Prostate gland (tissue), 2 donors: ENCODE results near the gene FTL. TPM values are rescaled to one million over a fixed set of nuclear protein-coding genes. Genes with fewer than 3 reads are reported as not detected.
"Not testable (repeated sequence)": the region's sequence is repeated elsewhere in the genome, so short reads cannot be mapped to it uniquely, and the experiment has no call there.

ENCODE experiments used
- DNase-seq: peaks from one replicate; pipeline ENCODE4 v3.0.0-alpha.2; 2019; ENCODE audit warnings: low spot score
- H3K27ac ChIP-seq, 2 donors: fragments of 200-600 bp; sonication (generic); 2 replicates each; pipeline ENCODE4 v1.5.1; 2017 to 2019
- H3K27me3 ChIP-seq: fragments of 200-600 bp; sonication (generic); replicated peaks from 2 replicates; pipeline ENCODE4 v1.5.1; 2019; ENCODE audit not compliant: insufficient read depth
- H3K36me3 ChIP-seq, 2 donors: fragments of 200-600 bp; sonication (generic); 1 replicate in 1 of 2; 2 replicates in 1 of 2; pipeline versions ENCODE4 v1.5.1 to v1.8.1; 2017 to 2019
- H3K4me1 ChIP-seq: fragments of 200-600 bp; sonication (generic); replicated peaks from 2 replicates; pipeline ENCODE4 v1.5.1; 2019
- H3K4me3 ChIP-seq, 2 donors: fragments of 200-600 bp; sonication (generic); 2 replicates each; pipeline ENCODE4 v1.5.1; 2017 to 2019
- H3K9me3 ChIP-seq: fragments of 200-600 bp; sonication (generic); 2 replicates; pipeline ENCODE4 v1.5.1; 2017
- CTCF ChIP-seq, 4 experiments: fragments of 200-600 bp in 2 of 4; fragments of 450-650 bp in 2 of 4; sonication (generic) in 2 of 4; IDR thresholded peaks; 1 replicate in 3 of 4; 2 replicates in 1 of 4; pipeline ENCODE4 v1.5.1; 2016 to 2019; ENCODE audit warnings: antibody characterized with exemption in 4 of 4, mild to moderate bottlenecking in 2 of 4, moderate library complexity in 2 of 4
- POLR2A ChIP-seq: fragments of 450-650 bp; IDR thresholded peaks from one replicate; pipeline ENCODE4 v1.6.1; 2016; ENCODE audit warnings: antibody characterized with exemption, mild to moderate bottlenecking
- POLR2AphosphoS5 ChIP-seq: sonication (generic); formaldehyde crosslinking; IDR thresholded peaks from one replicate; pipeline ENCODE4 v1.6.1; 2017; ENCODE audit warnings: antibody characterized with exemption
- WGBS: methylation state at CpG from one replicate; pipeline ENCODE4 v1.1.5; 2018; 5-methylcytosine and 5-hydroxymethylcytosine counted together
- intact Hi-C: fragments of 100-400 bp; cut with DNase I; formaldehyde crosslinking; loops from one replicate; pipeline ENCODE4 v1.14.2; 2022
- total RNA-seq, 2 donors: library from RNA; depleted of rRNA; stranded (reverse); fragments of >200 nt; gene quantifications; one replicate each; pipeline ENCODE4 v1.1.0, GENCODE V29; 2016

The FTL gene
- total RNA-seq, 2 donors from 2014 or later = 1,764 to 2,124 TPM

- WGBS = 88% methylated on average over 9 of the region's 12 CpGs
- H3K36me3 ChIP-seq = no peaks in the 10 kb centered on the region
- no peaks in the 10 kb centered on the region for H3K4me1 ChIP-seq
- DNase-seq = no peak
- H3K4me3 ChIP-seq = no peak overlapping the region
- H3K27ac ChIP-seq = no peak overlapping the region
- no peaks in the 10 kb centered on the region for H3K27me3 ChIP-seq
- intact Hi-C loops = no loop called here
- TF ChIP-seq POLR2A = no peak
- TF ChIP-seq CTCF (IDR thresholded peaks at IDR 0.05) = no peak
- no peak for TF ChIP-seq POLR2AphosphoS5
- no peaks in the 10 kb centered on the region for H3K9me3 ChIP-seq
Observed at GRCh38 chr19:48921721-48922500, 43.2 kb upstream of the FTL start.

- no peak for TF ChIP-seq CTCF (IDR thresholded peaks at IDR 0.05)
- TF ChIP-seq POLR2AphosphoS5 = no peak
- no peak for TF ChIP-seq POLR2A
- H3K36me3 ChIP-seq = no peaks in the 10 kb centered on the region
- H3K4me1 ChIP-seq = no peaks in the 10 kb centered on the region
- H3K27me3 ChIP-seq = no peaks in the 10 kb centered on the region
- H3K4me3 ChIP-seq = no peak overlapping the region
- 86% methylated on average over 18 of the region's 18 CpGs for WGBS
- no peaks in the 10 kb centered on the region for H3K9me3 ChIP-seq
- peak overlapping the region in 1 of 2 donors; percentile 19 for H3K27ac ChIP-seq
- DNase-seq = no peak
- intact Hi-C loops = no loop called here
Observed at GRCh38 chr19:48922548-48923490, 42.3 kb upstream of the FTL start.

- intact Hi-C loops = no loop called here
Observed at GRCh38 chr19:48925240-48925843, 39.8 kb upstream of the FTL start.

GRCh38 chr19:48925890-48926289 is 39.2 kb upstream of the FTL start:
- WGBS = 85% methylated on average over 8 of the region's 8 CpGs
- H3K4me1 ChIP-seq, DNase-seq, H3K4me3 ChIP-seq, H3K27me3 ChIP-seq, H3K36me3 ChIP-seq, H3K9me3 ChIP-seq, intact Hi-C loops: not testable (repeated sequence)
- H3K27ac ChIP-seq = peak overlapping the region in 1 of 2 donors; percentile 73

More at GRCh38 chr19:48925240-48925843, 39.8 kb upstream of the FTL start:
- no peak for TF ChIP-seq POLR2AphosphoS5
- TF ChIP-seq POLR2A = no peak
- TF ChIP-seq CTCF (IDR thresholded peaks at IDR 0.05) = no peak
- WGBS = 86% methylated on average over 11 of the region's 11 CpGs
- no peak for DNase-seq
- no peaks in the 10 kb centered on the region for H3K36me3 ChIP-seq
- no peak overlapping the region for H3K27ac ChIP-seq
- no peaks in the 10 kb centered on the region for H3K9me3 ChIP-seq
- H3K4me1 ChIP-seq = no peaks in the 10 kb centered on the region
- H3K4me3 ChIP-seq = no peak overlapping the region
- H3K27me3 ChIP-seq = no peaks in the 10 kb centered on the region

- intact Hi-C loops = no loop called here
- Histone ChIP-seq H3K4me1 (no peaks in the 10 kb centered on the region), H3K36me3 (no peaks in the 10 kb centered on the region), H3K27me3 (no peaks in the 10 kb centered on the region), H3K27ac (peak overlapping the region; percentile 65 to 73), H3K4me3 (no peak overlapping the region), H3K9me3 (no peaks in the 10 kb centered on the region)
- WGBS = 9% methylated on average over 10 of the region's 10 CpGs
- no peak for TF ChIP-seq CTCF (IDR thresholded peaks at IDR 0.05)
- TF ChIP-seq POLR2A = peak; percentile 18
- TF ChIP-seq POLR2AphosphoS5 = peak; percentile 94
- DNase-seq = peak; percentile 90
Observed at GRCh38 chr19:48926909-48927308, 38.2 kb upstream of the FTL start.

- H3K36me3 ChIP-seq, H3K27me3 ChIP-seq, intact Hi-C loops, DNase-seq, H3K9me3 ChIP-seq, H3K4me1 ChIP-seq, H3K4me3 ChIP-seq: not testable (repeated sequence)
- WGBS = 90% methylated on average over 17 of the region's 17 CpGs
- peak overlapping the region; percentile 65 to 73 for H3K27ac ChIP-seq
Observed at GRCh38 chr19:48927692-48928091, 37.4 kb upstream of the FTL start.
